22Rv1 (cell line): Measurements from ENCODE around the gene SPTLC1.

ENCODE experiments used
- CTCF ChIP-seq: fragments of 450-650 bp; IDR thresholded peaks from 2 replicates; pipeline ENCODE4 v1.5.1; 2017; ENCODE audit warnings: mild to moderate bottlenecking
- ZFX ChIP-seq: fragments of 450-650 bp; IDR thresholded peaks from 2 replicates; pipeline ENCODE4 v1.6.1; 2017; ENCODE audit warnings: antibody characterized with exemption, borderline replicate concordance

GRCh38 chr9:92119586-92119985, 4.4 kb upstream of the SPTLC1 start:
- no peak for TF ChIP-seq CTCF
- TF ChIP-seq ZFX, result no peak
